ENCODE results near the gene ABCC10.

Gene ABCC10

DNA sequence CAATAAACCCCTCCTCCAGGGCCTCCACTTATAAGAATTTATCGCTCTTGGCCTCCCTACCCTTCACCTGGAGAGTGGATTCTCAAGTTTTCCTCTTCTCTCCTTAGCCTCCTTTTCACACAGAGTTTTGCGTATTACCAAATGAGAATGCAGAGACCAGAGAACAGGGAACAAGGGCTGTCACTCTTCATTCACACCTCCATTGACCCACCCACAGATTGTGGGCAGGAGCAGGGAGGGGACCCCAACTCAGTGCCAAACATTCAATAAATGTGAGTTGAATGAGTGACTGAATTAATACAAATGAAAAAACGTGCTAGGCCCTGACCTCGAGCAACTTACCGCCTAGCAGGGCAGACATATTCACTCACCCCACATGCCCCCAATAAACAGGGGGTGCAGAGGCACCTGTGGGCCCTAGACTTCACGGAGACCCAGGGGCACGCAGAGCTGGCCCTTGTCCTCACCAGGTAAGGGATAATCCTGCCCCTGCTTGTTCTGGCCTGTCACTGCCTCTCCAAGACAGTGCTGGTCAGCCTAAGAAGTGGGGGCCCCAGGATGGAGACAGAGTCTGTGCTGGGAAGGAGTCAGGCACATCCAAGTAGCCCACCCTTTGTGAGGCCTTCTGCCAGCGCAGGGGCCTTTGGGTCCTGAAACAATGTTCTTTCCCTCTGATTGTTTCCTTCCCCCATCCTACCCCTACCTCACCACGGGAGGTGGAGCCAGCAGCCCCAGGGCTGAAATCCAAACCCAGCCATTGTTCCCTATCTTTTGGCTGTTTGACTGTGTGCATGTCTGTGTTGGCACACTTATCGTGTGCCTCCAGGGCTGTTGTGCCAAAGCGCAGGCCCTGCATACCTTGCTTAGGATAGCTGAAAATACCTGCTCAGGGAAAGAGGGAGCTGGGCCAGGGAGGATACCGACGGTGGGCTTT, 41.7 kb downstream of the ABCC10 start:
- Histone ChIP-seq H3K27me3 (ENCODE audit: insufficient read depth, poor library complexity, severe bottlenecking) (no peaks in the 10 kb centered on the region), H3K27ac (replicated peaks) (no peak overlapping the region), H3K4me3 (replicated peaks; ENCODE audit: insufficient read depth, low read length) (no peak overlapping the region)
- TF ChIP-seq GABPA (IDR thresholded peaks at IDR 0.05; ENCODE audit: low read depth) (no peak), SPI1 (IDR thresholded peaks at IDR 0.05; ENCODE audit: borderline replicate concordance, low read depth) (no peak), POLR2AphosphoS5 (IDR thresholded peaks at IDR 0.05; ENCODE audit: low read depth) (no peak)
- TF ChIP-seq, protein P1, sequence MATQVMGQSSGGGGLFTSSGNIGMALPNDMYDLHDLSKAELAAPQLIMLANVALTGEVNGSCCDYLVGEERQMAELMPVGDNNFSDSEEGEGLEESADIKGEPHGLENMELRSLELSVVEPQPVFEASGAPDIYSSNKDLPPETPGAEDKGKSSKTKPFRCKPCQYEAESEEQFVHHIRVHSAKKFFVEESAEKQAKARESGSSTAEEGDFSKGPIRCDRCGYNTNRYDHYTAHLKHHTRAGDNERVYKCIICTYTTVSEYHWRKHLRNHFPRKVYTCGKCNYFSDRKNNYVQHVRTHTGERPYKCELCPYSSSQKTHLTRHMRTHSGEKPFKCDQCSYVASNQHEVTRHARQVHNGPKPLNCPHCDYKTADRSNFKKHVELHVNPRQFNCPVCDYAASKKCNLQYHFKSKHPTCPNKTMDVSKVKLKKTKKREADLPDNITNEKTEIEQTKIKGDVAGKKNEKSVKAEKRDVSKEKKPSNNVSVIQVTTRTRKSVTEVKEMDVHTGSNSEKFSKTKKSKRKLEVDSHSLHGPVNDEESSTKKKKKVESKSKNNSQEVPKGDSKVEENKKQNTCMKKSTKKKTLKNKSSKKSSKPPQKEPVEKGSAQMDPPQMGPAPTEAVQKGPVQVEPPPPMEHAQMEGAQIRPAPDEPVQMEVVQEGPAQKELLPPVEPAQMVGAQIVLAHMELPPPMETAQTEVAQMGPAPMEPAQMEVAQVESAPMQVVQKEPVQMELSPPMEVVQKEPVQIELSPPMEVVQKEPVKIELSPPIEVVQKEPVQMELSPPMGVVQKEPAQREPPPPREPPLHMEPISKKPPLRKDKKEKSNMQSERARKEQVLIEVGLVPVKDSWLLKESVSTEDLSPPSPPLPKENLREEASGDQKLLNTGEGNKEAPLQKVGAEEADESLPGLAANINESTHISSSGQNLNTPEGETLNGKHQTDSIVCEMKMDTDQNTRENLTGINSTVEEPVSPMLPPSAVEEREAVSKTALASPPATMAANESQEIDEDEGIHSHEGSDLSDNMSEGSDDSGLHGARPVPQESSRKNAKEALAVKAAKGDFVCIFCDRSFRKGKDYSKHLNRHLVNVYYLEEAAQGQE (IDR thresholded peaks at IDR 0.05; ENCODE audit: insufficient replicate concordance, low read depth): no peak
- TF ChIP-seq, protein P2, sequence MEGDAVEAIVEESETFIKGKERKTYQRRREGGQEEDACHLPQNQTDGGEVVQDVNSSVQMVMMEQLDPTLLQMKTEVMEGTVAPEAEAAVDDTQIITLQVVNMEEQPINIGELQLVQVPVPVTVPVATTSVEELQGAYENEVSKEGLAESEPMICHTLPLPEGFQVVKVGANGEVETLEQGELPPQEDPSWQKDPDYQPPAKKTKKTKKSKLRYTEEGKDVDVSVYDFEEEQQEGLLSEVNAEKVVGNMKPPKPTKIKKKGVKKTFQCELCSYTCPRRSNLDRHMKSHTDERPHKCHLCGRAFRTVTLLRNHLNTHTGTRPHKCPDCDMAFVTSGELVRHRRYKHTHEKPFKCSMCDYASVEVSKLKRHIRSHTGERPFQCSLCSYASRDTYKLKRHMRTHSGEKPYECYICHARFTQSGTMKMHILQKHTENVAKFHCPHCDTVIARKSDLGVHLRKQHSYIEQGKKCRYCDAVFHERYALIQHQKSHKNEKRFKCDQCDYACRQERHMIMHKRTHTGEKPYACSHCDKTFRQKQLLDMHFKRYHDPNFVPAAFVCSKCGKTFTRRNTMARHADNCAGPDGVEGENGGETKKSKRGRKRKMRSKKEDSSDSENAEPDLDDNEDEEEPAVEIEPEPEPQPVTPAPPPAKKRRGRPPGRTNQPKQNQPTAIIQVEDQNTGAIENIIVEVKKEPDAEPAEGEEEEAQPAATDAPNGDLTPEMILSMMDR (IDR thresholded peaks at IDR 0.05; ENCODE audit: insufficient read depth, low read length): no peak
- no peak for DNase-seq (ENCODE audit: low read depth in 1 of 2, low spot score in 1 of 2)

DNA sequence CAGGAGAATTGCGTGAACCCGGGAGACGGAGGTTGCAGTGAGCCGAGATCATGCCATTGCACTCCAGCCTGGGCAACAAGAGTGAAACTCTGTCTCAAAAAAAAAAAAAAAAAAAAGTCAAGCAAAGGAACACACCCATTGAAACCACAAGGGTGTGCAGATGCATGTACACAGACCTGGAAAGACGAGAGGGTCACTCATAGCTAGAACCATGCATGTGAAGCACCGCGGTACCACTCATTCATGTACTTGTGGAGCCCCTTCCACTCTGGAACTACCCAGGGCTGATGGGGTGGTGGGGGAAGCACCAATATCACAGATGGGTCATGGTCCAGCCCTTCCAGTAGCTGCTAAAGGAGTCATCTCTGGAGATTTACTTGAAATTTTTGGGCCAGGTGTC, 42.6 kb downstream of the ABCC10 start:
- H3K27me3 ChIP-seq (ENCODE audit: insufficient read depth, poor library complexity, severe bottlenecking): no peaks in the 10 kb centered on the region
- H3K4me3 ChIP-seq (replicated peaks; ENCODE audit: insufficient read depth, low read length): no peak overlapping the region
- no peak for DNase-seq (ENCODE audit: low read depth in 1 of 2, low spot score in 1 of 2)
- TF ChIP-seq, protein P2 (IDR thresholded peaks at IDR 0.05; ENCODE audit: insufficient read depth, low read length): no peak
- TF ChIP-seq GABPA (IDR thresholded peaks at IDR 0.05; ENCODE audit: low read depth) (no peak), POLR2AphosphoS5 (IDR thresholded peaks at IDR 0.05; ENCODE audit: low read depth) (no peak), SPI1 (IDR thresholded peaks at IDR 0.05; ENCODE audit: borderline replicate concordance, low read depth) (no peak)
- TF ChIP-seq, protein P1 (IDR thresholded peaks at IDR 0.05; ENCODE audit: insufficient replicate concordance, low read depth): no peak
- no peak overlapping the region for H3K27ac ChIP-seq (replicated peaks)

DNA sequence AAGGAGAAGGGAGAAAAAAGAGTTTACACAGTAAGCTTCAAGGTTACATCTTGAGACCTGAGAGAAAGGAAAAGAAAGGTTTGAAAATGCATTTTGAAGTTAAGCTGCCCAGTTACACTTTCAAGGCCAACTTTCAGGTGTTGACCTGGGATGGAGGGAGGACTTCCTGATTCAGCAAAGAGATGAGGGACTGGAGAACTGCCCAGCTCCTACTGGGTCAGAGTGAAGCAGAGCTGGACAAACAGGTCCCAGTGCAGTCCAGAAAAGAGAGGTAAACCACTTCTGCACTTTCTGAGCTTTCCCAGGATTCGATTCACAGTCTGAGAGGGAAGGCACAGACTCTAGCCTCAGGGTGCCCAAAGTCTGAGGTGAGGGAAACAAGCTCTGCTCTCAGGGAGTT, 44.1 kb downstream of the ABCC10 start:
- Histone ChIP-seq H3K27me3 (ENCODE audit: insufficient read depth, poor library complexity, severe bottlenecking) (no peaks in the 10 kb centered on the region), H3K27ac (replicated peaks) (no peak overlapping the region), H3K4me3 (replicated peaks; ENCODE audit: insufficient read depth, low read length) (no peak overlapping the region)
- DNase-seq (ENCODE audit: low read depth in 1 of 2, low spot score in 1 of 2): no peak
- TF ChIP-seq, protein P1 (IDR thresholded peaks at IDR 0.05; ENCODE audit: insufficient replicate concordance, low read depth): no peak
- TF ChIP-seq SPI1 (IDR thresholded peaks at IDR 0.05; ENCODE audit: borderline replicate concordance, low read depth): no peak
- TF ChIP-seq POLR2AphosphoS5 (IDR thresholded peaks at IDR 0.05; ENCODE audit: low read depth): no peak
- TF ChIP-seq GABPA (IDR thresholded peaks at IDR 0.05; ENCODE audit: low read depth): no peak
- TF ChIP-seq, protein P2 (IDR thresholded peaks at IDR 0.05; ENCODE audit: insufficient read depth, low read length): no peak
